Activated naive CD4-positive, alpha-beta T cell (primary cell): ENCODE results near the gene CCDC187.
"Not testable (repeated sequence)": the region's sequence is repeated elsewhere in the genome, so short reads cannot be mapped to it uniquely, and the experiment has no call there.

Source experiments
- DNase-seq, 4 experiments: peaks; one replicate each; lab custom pipeline; 2025; lab: John Stamatoyannopoulos, UW

The CCDC187 gene

GRCh38 chr9:136266641-136267040 is 37.3 kb downstream of the CCDC187 start:
- DNase-seq: not testable (repeated sequence)

- no peak for DNase-seq
These were observed 38.1 kb downstream of the CCDC187 start for GRCh38 chr9:136265561-136266355.

- no peak for DNase-seq
These were observed 39.2 kb downstream of the CCDC187 start for GRCh38 chr9:136264441-136265405.

GRCh38 chr9:136264031-136264430 is 39.9 kb downstream of the CCDC187 start:
- no peak for DNase-seq

GRCh38 chr9:136262671-136263178 is 41.2 kb downstream of the CCDC187 start:
- no peak for DNase-seq

- DNase-seq: no peak
These were observed 42.0 kb downstream of the CCDC187 start for GRCh38 chr9:136261686-136262430.

GRCh38 chr9:136260936-136261472 is 42.9 kb downstream of the CCDC187 start:
- no peak for DNase-seq

- DNase-seq: no peak
These were observed 43.4 kb downstream of the CCDC187 start for GRCh38 chr9:136260521-136260920.

GRCh38 chr9:136259836-136260235 is 44.1 kb downstream of the CCDC187 start:
- no peak for DNase-seq

- no peak for DNase-seq
These were observed 44.4 kb downstream of the CCDC187 start for GRCh38 chr9:136259517-136259813.

GRCh38 chr9:136258786-136259516 is 44.9 kb downstream of the CCDC187 start:
- DNase-seq: no peak

- DNase-seq: no peak
These were observed 45.6 kb downstream of the CCDC187 start for GRCh38 chr9:136258299-136258625.

GRCh38 chr9:136257381-136258298 is 46.3 kb downstream of the CCDC187 start:
- no peak for DNase-seq

GRCh38 chr9:136255896-136256890 is 47.7 kb downstream of the CCDC187 start:
- no peak for DNase-seq

- DNase-seq: no peak
These were observed 48.7 kb downstream of the CCDC187 start for GRCh38 chr9:136255166-136255538.

GRCh38 chr9:136254381-136255165 is 49.3 kb downstream of the CCDC187 start:
- no peak for DNase-seq

- DNase-seq: no peak
These were observed 50.4 kb downstream of the CCDC187 start for GRCh38 chr9:136253246-136254130.
